Spleen (tissue), 7 donors: ENCODE measurements around the gene HSBP1.

Experiments
- CTCF ChIP-seq, 11 experiments: fragments of 200-600 bp in 7 of 11; fragments of 450-650 bp in 4 of 11; sonication (generic) in 4 of 11; IDR thresholded peaks in 8 of 11; conservative IDR thresholded peaks in 3 of 11; 1 replicate in 7 of 11; 2 replicates in 4 of 11; pipeline versions ENCODE4 v1.4.0 to v1.8.0; 2016 to 2021; ENCODE audit warnings: antibody characterized with exemption in 11 of 11, inconsistent platforms in 4 of 11, mild to moderate bottlenecking in 1 of 11
- POLR2A ChIP-seq, 3 donors: fragments of 450-650 bp; IDR thresholded peaks; one replicate each; pipeline ENCODE4 v1.5.1; 2017; ENCODE audit warnings: antibody characterized with exemption in 3 of 3, mild to moderate bottlenecking in 1 of 3
- donor health status: DM: no; HTN: no; CAD: no; lungs with moderate emphysema.
- donor health status: DM: no; HTN: no; CAD: no.
- donor health status: DM: no; HTN: no; CAD: no.

DNA sequence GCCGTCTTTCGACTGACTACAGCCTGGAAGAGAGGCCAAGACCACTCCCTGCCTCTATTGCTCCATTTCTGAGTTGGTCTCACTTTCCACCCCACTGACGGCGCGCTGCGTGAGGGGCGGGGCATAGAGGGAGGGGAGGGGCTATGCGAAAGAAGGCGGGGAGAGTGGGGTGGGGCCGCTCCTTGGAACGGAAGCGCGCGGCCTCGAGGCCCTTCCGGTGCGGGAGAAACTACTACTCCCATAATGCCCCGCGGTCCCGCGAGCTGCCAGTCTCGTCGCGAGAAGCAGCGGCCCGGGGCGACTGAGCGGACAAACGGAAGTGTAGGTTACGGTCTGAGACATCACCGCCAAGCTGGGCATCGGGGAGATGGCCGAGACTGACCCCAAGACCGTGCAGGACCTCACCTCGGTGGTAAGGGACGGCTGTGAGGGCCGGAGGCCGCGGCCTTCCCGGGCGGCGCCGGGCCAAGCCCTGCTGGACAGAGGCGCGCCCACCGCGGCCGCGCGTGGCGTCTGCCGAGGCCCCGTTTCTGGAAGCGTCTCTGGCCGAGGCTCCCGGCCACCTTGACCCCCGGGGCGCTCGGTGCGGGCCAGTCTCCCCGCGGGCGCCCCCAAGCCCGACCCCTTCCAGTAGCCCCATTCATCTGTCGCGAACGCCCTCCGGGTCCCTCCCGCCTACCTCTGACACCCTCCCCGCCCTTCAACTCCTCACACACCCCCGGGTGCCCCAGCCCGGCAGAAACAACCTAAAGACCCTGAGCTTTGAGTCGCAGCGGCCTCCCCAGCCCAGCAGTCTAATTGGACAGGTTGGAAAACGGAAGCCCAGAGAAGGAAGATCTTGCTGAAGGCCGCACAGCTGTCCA, at the start of gene HSBP1:
- TF ChIP-seq CTCF (IDR thresholded peaks at IDR 0.05 in 8 of 11, conservative IDR thresholded peaks at IDR 0.05 in 3 of 11): peak in 5 of 11 experiments; percentile 6 to 53 (median 45)
- TF ChIP-seq POLR2A (IDR thresholded peaks at IDR 0.05): no peak
